HEK293 (cell line): ENCODE data around the gene TENT4A.

Source experiments
- BCL11A ChIP-seq: fragments of 450-650 bp; formaldehyde crosslinking; IDR thresholded peaks from 2 replicates; pipeline ENCODE4 v1.5.1; 2016; ENCODE audit warnings: low read depth, missing biosample characterization, missing genetic modification characterization
- GLI4 ChIP-seq: fragments of 450-650 bp; formaldehyde crosslinking; IDR thresholded peaks from 2 replicates; pipeline ENCODE4 v1.5.1; 2016; ENCODE audit warnings: missing biosample characterization, missing genetic modification characterization
- ZNF302 ChIP-seq: fragments of 450-650 bp; formaldehyde crosslinking; IDR thresholded peaks from 2 replicates; pipeline ENCODE4 v1.5.1; 2016; ENCODE audit warnings: missing biosample characterization, missing genetic modification characterization, low read depth
- ZNF391 ChIP-seq: fragments of 450-650 bp; formaldehyde crosslinking; IDR thresholded peaks from 2 replicates; pipeline ENCODE4 v1.5.1; 2016; ENCODE audit warnings: low read depth, missing biosample characterization, missing genetic modification characterization, borderline replicate concordance
- ZNF549 ChIP-seq: fragments of 450-650 bp; IDR thresholded peaks from 2 replicates; pipeline ENCODE4 v1.5.1; 2018; ENCODE audit warnings: missing biosample characterization, missing genetic modification characterization, mild to moderate bottlenecking, inconsistent platforms, moderate library complexity
- ZNF561 ChIP-seq: fragments of 450-650 bp; IDR thresholded peaks from 2 replicates; pipeline ENCODE4 v1.5.1; 2018; ENCODE audit warnings: missing biosample characterization, missing genetic modification characterization, borderline replicate concordance
- ZNF660 ChIP-seq: fragments of 450-650 bp; IDR thresholded peaks from 2 replicates; pipeline ENCODE4 v1.5.1; 2018; ENCODE audit warnings: missing biosample characterization, mild to moderate bottlenecking, missing genetic modification characterization
- ZNF776 ChIP-seq: fragments of 450-650 bp; formaldehyde crosslinking; IDR thresholded peaks from 2 replicates; pipeline ENCODE4 v1.5.0; 2017; ENCODE audit warnings: missing biosample characterization, missing genetic modification characterization, borderline replicate concordance
- TF ChIP-seq, protein P1 (sequence below): fragments of 450-650 bp; formaldehyde crosslinking; IDR thresholded peaks from 2 replicates; pipeline ENCODE4 v1.5.1; 2016; ENCODE audit warnings: missing biosample characterization, missing genetic modification characterization
- TF ChIP-seq, protein P2 (sequence below): fragments of 450-650 bp; formaldehyde crosslinking; IDR thresholded peaks from 2 replicates; pipeline ENCODE4 v1.5.1; 2016; ENCODE audit warnings: missing biosample characterization, missing genetic modification characterization

DNA sequence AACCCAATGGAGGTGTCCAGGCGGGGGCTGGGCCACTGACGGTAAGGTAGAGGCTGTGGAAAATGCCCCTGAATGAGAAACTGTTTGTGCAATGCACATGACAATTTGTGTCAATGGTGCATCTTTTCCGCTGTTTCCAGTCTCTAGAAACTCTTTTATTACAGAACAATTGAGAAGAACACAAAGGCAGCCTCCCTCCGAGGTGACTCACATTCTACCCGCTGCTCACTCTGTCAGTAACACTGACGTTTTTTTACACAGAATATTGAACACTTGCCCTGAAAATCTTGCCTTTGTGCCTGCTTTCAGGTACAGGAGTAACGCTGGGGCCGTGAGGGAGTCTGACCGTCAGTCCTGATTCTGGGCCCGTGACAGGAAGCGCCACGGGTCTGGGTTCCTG lies 11.7 kb upstream of the TENT4A start:
- TF ChIP-seq ZNF549 (tag by site-specific recombination) = no peak
- no peak for TF ChIP-seq ZNF660 (tag by site-specific recombination)
- TF ChIP-seq GLI4 (tag by site-specific recombination) = no peak
- TF ChIP-seq, protein P1, sequence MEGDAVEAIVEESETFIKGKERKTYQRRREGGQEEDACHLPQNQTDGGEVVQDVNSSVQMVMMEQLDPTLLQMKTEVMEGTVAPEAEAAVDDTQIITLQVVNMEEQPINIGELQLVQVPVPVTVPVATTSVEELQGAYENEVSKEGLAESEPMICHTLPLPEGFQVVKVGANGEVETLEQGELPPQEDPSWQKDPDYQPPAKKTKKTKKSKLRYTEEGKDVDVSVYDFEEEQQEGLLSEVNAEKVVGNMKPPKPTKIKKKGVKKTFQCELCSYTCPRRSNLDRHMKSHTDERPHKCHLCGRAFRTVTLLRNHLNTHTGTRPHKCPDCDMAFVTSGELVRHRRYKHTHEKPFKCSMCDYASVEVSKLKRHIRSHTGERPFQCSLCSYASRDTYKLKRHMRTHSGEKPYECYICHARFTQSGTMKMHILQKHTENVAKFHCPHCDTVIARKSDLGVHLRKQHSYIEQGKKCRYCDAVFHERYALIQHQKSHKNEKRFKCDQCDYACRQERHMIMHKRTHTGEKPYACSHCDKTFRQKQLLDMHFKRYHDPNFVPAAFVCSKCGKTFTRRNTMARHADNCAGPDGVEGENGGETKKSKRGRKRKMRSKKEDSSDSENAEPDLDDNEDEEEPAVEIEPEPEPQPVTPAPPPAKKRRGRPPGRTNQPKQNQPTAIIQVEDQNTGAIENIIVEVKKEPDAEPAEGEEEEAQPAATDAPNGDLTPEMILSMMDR (tag by site-specific recombination) = no peak
- no peak for TF ChIP-seq ZNF302 (tag by site-specific recombination)
- TF ChIP-seq BCL11A (tag by site-specific recombination) = no peak
- no peak for TF ChIP-seq ZNF776 (tag by site-specific recombination)
- TF ChIP-seq, protein P2, sequence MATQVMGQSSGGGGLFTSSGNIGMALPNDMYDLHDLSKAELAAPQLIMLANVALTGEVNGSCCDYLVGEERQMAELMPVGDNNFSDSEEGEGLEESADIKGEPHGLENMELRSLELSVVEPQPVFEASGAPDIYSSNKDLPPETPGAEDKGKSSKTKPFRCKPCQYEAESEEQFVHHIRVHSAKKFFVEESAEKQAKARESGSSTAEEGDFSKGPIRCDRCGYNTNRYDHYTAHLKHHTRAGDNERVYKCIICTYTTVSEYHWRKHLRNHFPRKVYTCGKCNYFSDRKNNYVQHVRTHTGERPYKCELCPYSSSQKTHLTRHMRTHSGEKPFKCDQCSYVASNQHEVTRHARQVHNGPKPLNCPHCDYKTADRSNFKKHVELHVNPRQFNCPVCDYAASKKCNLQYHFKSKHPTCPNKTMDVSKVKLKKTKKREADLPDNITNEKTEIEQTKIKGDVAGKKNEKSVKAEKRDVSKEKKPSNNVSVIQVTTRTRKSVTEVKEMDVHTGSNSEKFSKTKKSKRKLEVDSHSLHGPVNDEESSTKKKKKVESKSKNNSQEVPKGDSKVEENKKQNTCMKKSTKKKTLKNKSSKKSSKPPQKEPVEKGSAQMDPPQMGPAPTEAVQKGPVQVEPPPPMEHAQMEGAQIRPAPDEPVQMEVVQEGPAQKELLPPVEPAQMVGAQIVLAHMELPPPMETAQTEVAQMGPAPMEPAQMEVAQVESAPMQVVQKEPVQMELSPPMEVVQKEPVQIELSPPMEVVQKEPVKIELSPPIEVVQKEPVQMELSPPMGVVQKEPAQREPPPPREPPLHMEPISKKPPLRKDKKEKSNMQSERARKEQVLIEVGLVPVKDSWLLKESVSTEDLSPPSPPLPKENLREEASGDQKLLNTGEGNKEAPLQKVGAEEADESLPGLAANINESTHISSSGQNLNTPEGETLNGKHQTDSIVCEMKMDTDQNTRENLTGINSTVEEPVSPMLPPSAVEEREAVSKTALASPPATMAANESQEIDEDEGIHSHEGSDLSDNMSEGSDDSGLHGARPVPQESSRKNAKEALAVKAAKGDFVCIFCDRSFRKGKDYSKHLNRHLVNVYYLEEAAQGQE = no peak
- TF ChIP-seq ZNF391 (tag by site-specific recombination) = no peak
- no peak for TF ChIP-seq ZNF561 (tag by site-specific recombination)
